Kidney (tissue), 14 donors: ENCODE measurements around the gene SH3GL2. TPM values are rescaled to one million over a fixed set of nuclear protein-coding genes. Genes with fewer than 3 reads are reported as not detected.

Experiments
- DNase-seq, 5 donors: peaks; one replicate each; pipeline ENCODE4 v3.0.0-alpha.2; 2013 to 2020
- FAIRE-seq: peaks from 2 replicates; lab custom pipeline; 2012; peaks lifted over from hg19 to GRCh38; lab: Jason Lieb, UNC
- H3K27ac ChIP-seq, 2 donors: one replicate each; pipeline ENCODE4 v1.7.0; 2013; ENCODE audit warnings: low read depth in 2 of 2, low read length in 2 of 2, inconsistent platforms in 1 of 2
- H3K27me3 ChIP-seq: one replicate; pipeline ENCODE4 v1.7.1; 2013; ENCODE audit warnings: low read length, inconsistent platforms; ENCODE audit not compliant: control insufficient read depth, insufficient read depth
- H3K36me3 ChIP-seq, 3 donors: one replicate each; pipeline versions ENCODE4 v1.7.0 to v1.7.1; 2013; ENCODE audit warnings: low read length in 3 of 3, control low read depth in 1 of 3, inconsistent platforms in 1 of 3; ENCODE audit not compliant: insufficient read depth in 3 of 3, control insufficient read depth in 2 of 3
- H3K4me1 ChIP-seq, 3 donors: one replicate each; pipeline versions ENCODE4 v1.7.0 to v1.7.1; 2013; ENCODE audit warnings: low read length in 3 of 3, inconsistent platforms in 1 of 3, low read depth in 1 of 3; ENCODE audit not compliant: control insufficient read depth in 2 of 3, insufficient read depth in 2 of 3
- H3K4me3 ChIP-seq, 3 donors: one replicate each; pipeline versions ENCODE4 v1.7.0 to v1.8.1; 2013; ENCODE audit warnings: low read length in 3 of 3, control low read depth in 1 of 3, inconsistent platforms in 1 of 3
- H3K9ac ChIP-seq, 3 donors: one replicate each; pipeline versions ENCODE4 v1.7.0 to v1.7.1; 2013; ENCODE audit warnings: low read length in 3 of 3, control low read depth in 1 of 3, inconsistent platforms in 1 of 3
- H3K9me3 ChIP-seq, 3 donors: one replicate each; pipeline versions ENCODE4 v1.7.0 to v1.7.1; 2013; ENCODE audit warnings: low read length in 3 of 3, control low read depth in 1 of 3, inconsistent platforms in 1 of 3; ENCODE audit not compliant: control insufficient read depth in 2 of 3, insufficient read depth in 1 of 3
- CTCF ChIP-seq: IDR thresholded peaks from 3 replicates; pipeline ENCODE4 v1.5.1; 2012; ENCODE audit warnings: mild to moderate bottlenecking, moderate library complexity, borderline replicate concordance; ENCODE audit not compliant: insufficient read depth; ENCODE audit errors: extremely low read depth
- intact Hi-C: fragments of 100-400 bp; cut with DNase I; formaldehyde crosslinking; loops from one replicate; pipeline ENCODE4 v1.11.1; 2022
- polyA plus RNA-seq: library from polyadenylated mRNA; stranded (reverse); fragments of 350-450 nt; fragmentation: Illumina TruSeq; extraction: RNeasy Lipid Tissue Mini Kit (QIAGEN cat#74804); gene quantifications from one replicate; pipeline ENCODE4 v1.2.3, GENCODE V29; 2014; ENCODE audit warnings: low read depth, low replicate concordance; ENCODE audit not compliant: insufficient read depth
- total RNA-seq: library from RNA; stranded (reverse); fragmentation: NEBNext Ultra II Directional; extraction: Animal tissue kit (Norgen Biotek cat#: 25700); gene quantifications from one replicate; pipeline ENCODE4 v1.2.1, GENCODE V29; 2021
- donor health status: control.
- donor health status: control.
- donor health status: control.
- donor health status: control.
- donor health status: control.
- donor health status: DM: yes; HTN: yes; CAD: no.
- donor health status: Normal renal cell carcinoma (clear cell type).

SH3GL2 gene
- total and polyA plus RNA-seq, 2 donors from 2014 or later = 3.1 to 20.0 TPM

GRCh38 chr9:17555362-17556054, 23.4 kb upstream of the SH3GL2 start:
- no peak for FAIRE-seq
- intact Hi-C loops = no loop called here

GRCh38 chr9:17556255-17556654, 22.6 kb upstream of the SH3GL2 start:
- no peak overlapping the region for H3K4me3 ChIP-seq
- intact Hi-C loops = no loop called here
- TF ChIP-seq CTCF = no peak
- FAIRE-seq = no peak
- H3K4me1 ChIP-seq = no peaks in the 10 kb centered on the region
- no peak overlapping the region for H3K27ac ChIP-seq
- H3K9me3 ChIP-seq = no peaks in the 10 kb centered on the region
- DNase-seq = no peak
- H3K36me3 ChIP-seq = no peaks in the 10 kb centered on the region
- H3K27me3 ChIP-seq = no peaks in the 10 kb centered on the region
- no peak overlapping the region for H3K9ac ChIP-seq

More at GRCh38 chr9:17555362-17556054, 23.4 kb upstream of the SH3GL2 start:
- Histone ChIP-seq H3K9me3 (no peaks in the 10 kb centered on the region), H3K4me3 (no peak overlapping the region), H3K9ac (no peak overlapping the region), H3K4me1 (no peaks in the 10 kb centered on the region), H3K27ac (no peak overlapping the region), H3K27me3 (no peaks in the 10 kb centered on the region), H3K36me3 (no peaks in the 10 kb centered on the region)
- no peak for TF ChIP-seq CTCF
- no peak for DNase-seq

- no peak overlapping the region for H3K4me3 ChIP-seq
- H3K27ac ChIP-seq = no peak overlapping the region
- FAIRE-seq (no peak), DNase-seq (no peak)
- no peaks in the 10 kb centered on the region for H3K9me3 ChIP-seq
- H3K4me1 ChIP-seq = no peaks in the 10 kb centered on the region
- intact Hi-C loops = no loop called here
- H3K36me3 ChIP-seq = no peaks in the 10 kb centered on the region
- no peaks in the 10 kb centered on the region for H3K27me3 ChIP-seq
- no peak overlapping the region for H3K9ac ChIP-seq
- no peak for TF ChIP-seq CTCF
Measured at GRCh38 chr9:17556935-17557334, 21.9 kb upstream of the SH3GL2 start.
